Tibial artery (tissue), 4 donors: ENCODE data around the gene GGT6.

Experiments used
- DNase-seq, 2 donors: peaks; one replicate each; pipeline ENCODE4 v3.0.0-alpha.2; 2019
- H3K27ac ChIP-seq, 2 donors: fragments of 200-600 bp; sonication (generic) in 1 of 2; 1 replicate in 1 of 2; 2 replicates in 1 of 2; pipeline ENCODE4 v1.5.1; 2018 to 2019; ENCODE audit warnings: mild to moderate bottlenecking in 1 of 2
- H3K27me3 ChIP-seq, 2 donors: fragments of 200-600 bp; sonication (generic) in 1 of 2; one replicate each; pipeline versions ENCODE4 v1.5.1 to v1.6.0; 2016 to 2019
- H3K36me3 ChIP-seq, 3 donors: fragments of 200-600 bp; sonication (generic) in 2 of 3; one replicate each; pipeline ENCODE4 v1.5.1; 2016 to 2019; ENCODE audit warnings: mild to moderate bottlenecking in 2 of 3
- H3K4me1 ChIP-seq, 4 donors: fragments of 200-600 bp; sonication (generic) in 2 of 4; 1 replicate in 3 of 4; 2 replicates in 1 of 4; pipeline ENCODE4 v1.5.1; 2016 to 2019
- H3K4me3 ChIP-seq, 2 donors: fragments of 200-600 bp; sonication (generic) in 1 of 2; 1 replicate in 1 of 2; 2 replicates in 1 of 2; pipeline ENCODE4 v1.5.1; 2018 to 2019; ENCODE audit warnings: mild to moderate bottlenecking in 2 of 2
- H3K9me3 ChIP-seq, 3 donors: fragments of 200-600 bp; sonication (generic) in 1 of 3; one replicate each; pipeline ENCODE4 v1.5.1; 2016 to 2019
- intact Hi-C: fragments of 100-400 bp; cut with DNase I; formaldehyde crosslinking; loops from one replicate; pipeline ENCODE4 v1.15.0; 2023; ENCODE audit warnings: low total_unique reads
- TF ChIP-seq, protein P1 (sequence below), 2 experiments: fragments of 200-600 bp in 1 of 2; fragments of 450-650 bp in 1 of 2; IDR thresholded peaks; one replicate each; pipeline ENCODE4 v1.5.1; 2017 to 2019; ENCODE audit warnings: antibody characterized with exemption in 2 of 2, mild to moderate bottlenecking in 1 of 2, moderate library complexity in 1 of 2

The GGT6 gene

DNA sequence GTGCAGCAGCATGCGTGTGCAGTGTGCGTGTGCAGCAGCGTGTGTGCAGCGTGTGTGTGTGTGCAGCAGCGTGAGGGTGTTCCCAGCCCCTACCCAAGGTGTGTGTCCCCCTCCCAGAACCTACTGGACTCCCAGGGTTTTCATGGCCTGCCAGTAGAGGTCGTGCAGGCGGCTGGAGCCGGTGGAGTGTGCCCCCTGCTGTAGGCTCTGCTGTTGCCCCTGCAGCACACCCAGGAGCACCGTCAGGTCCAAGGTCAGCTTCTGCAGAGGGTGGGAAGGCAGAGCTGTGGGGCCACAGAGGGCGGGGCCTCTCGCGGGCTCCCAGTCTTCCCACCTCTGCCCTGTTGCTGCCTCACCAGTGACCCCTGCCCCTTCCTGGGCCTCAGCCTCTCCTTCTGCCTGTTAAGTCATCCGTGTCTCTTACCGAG, 20.1 kb downstream of the GGT6 start:
- no peak overlapping the region for H3K4me3 ChIP-seq
- no peaks in the 10 kb centered on the region for H3K9me3 ChIP-seq
- H3K4me1 ChIP-seq, result peaks cover 10 to 52% (median 32%) of the 10 kb centered on the region in 4 donors
- intact Hi-C loops, result loop anchor here (10.0 kb wide), 1 partner anchor 115 kb away; no protein-coding TSS in a partner anchor
- peaks cover 29 to 77% (median 66%) of the 10 kb centered on the region in 3 donors for H3K36me3 ChIP-seq
- H3K27ac ChIP-seq, result no peak overlapping the region
- TF ChIP-seq, protein P1, sequence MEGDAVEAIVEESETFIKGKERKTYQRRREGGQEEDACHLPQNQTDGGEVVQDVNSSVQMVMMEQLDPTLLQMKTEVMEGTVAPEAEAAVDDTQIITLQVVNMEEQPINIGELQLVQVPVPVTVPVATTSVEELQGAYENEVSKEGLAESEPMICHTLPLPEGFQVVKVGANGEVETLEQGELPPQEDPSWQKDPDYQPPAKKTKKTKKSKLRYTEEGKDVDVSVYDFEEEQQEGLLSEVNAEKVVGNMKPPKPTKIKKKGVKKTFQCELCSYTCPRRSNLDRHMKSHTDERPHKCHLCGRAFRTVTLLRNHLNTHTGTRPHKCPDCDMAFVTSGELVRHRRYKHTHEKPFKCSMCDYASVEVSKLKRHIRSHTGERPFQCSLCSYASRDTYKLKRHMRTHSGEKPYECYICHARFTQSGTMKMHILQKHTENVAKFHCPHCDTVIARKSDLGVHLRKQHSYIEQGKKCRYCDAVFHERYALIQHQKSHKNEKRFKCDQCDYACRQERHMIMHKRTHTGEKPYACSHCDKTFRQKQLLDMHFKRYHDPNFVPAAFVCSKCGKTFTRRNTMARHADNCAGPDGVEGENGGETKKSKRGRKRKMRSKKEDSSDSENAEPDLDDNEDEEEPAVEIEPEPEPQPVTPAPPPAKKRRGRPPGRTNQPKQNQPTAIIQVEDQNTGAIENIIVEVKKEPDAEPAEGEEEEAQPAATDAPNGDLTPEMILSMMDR (IDR thresholded peaks at IDR 0.05), result no peak
- no peak for DNase-seq
- H3K27me3 ChIP-seq, result no peaks in the 10 kb centered on the region

DNA sequence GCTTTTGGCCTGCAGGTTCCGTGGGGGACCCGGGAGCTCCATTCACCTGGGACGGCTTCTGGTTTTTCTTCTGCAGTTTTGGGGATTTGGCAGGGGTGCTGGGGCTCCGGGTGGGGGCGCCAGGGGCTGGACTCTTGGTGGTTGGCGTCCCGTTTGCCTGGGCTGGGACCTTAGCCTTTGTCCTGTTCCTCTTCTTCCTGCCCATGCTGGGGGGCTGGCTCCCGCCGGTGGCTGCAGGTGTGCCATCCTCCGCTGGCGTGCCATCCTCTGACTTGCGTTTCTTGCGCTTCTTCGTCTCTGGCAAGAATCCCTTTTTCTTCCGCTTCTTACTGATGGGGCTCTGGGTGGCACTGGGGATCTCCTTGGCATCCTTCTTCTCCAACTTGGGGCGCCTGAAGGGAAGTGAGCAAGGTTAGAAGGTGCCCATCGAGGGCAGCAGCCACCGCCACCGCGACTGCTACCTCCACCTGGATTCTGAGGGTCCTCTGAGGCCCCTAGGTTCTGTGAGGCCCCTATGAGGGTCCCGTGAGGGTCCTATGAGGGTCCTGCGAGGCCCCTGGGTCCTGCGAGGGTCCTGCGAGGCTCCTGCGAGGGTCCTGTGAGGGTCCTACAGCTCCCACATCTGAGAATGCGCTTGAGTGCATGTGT, 20.7 kb downstream of the GGT6 start:
- Histone ChIP-seq H3K36me3 (peaks cover 26 to 71% (median 62%) of the 10 kb centered on the region in 3 donors), H3K27me3 (no peaks in the 10 kb centered on the region), H3K4me1 (peaks cover 10 to 58% (median 32%) of the 10 kb centered on the region in 4 donors), H3K9me3 (no peaks in the 10 kb centered on the region), H3K27ac (no peak overlapping the region), H3K4me3 (no peak overlapping the region)
- intact Hi-C loops, result loop anchor here (10.0 kb wide), 1 partner anchor 115 kb away; no protein-coding TSS in a partner anchor
- no peak for DNase-seq
- TF ChIP-seq, protein P1 (IDR thresholded peaks at IDR 0.05), result no peak

DNA sequence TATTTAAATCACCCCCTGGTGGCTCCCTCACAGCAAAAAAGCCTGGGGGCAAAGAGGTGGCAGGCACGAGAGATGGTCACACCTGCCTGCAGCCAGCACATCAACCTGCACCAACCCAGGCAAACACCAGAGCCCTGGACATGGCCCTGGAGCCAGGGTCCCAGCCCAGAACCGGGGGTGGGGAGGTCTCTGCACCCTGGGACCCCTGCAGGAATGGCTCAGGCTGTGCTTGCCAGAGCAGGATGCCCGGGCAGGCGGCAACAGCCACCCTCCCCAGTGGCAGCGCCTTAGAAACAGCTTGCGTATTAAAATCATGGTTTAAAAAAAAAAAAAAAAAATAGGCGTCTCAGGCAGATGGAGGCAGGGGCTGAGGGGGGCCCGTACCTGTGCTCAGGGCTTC, 21.4 kb downstream of the GGT6 start:
- Histone ChIP-seq H3K36me3 (peaks cover 19 to 64% (median 55%) of the 10 kb centered on the region in 3 donors), H3K4me1 (peaks cover 10 to 65% (median 32%) of the 10 kb centered on the region in 4 donors), H3K9me3 (no peaks in the 10 kb centered on the region), H3K27me3 (no peaks in the 10 kb centered on the region), H3K27ac (peak overlapping the region in 1 of 2 donors; percentile 58), H3K4me3 (no peak overlapping the region)
- intact Hi-C loops, result no loop called here
- TF ChIP-seq, protein P1 (IDR thresholded peaks at IDR 0.05), result no peak
- DNase-seq, result no peak

DNA sequence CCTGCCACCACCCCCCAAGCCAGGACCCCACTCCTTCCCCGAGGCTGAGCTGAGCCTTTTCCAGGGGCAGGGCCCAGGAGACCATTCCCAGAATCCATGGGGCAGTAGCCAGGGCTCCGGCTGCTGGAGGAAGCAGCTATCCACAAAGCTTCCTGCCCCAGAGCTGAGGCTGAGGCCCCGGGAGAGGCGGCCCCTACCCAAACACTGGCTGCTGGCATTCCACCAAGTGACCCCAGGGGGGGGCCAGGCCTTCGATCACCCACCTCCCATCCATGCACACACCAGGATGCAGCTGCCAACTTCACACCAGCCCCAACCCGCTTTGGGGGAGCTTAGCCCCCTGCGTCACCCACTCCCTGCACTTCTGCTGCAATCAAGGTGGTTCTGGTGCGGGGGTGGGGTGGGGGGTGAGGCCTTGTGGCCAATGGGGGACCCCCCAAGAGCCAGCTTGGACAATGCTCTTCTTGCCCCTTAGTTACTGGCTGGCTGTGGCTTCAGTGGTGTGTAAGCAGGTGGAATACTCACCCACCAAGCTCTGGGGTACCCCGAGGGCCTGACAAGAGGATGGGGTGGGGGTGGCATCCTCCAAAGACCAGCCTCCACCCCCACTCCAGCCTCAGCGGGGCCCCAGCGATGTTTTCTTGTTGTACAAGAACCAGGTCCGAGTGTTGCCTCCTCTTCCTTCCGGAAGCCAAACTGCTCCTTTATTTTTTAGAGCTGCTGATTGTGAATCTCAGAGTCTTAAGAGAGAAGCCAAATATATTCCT, 22.0 kb downstream of the GGT6 start:
- intact Hi-C loops, result no loop called here
- TF ChIP-seq, protein P1 (IDR thresholded peaks at IDR 0.05), result no peak
- H3K27me3 ChIP-seq, result peaks cover 0 to 4% of the 10 kb centered on the region in 2 donors
- peaks cover 17 to 58% (median 49%) of the 10 kb centered on the region in 3 donors for H3K36me3 ChIP-seq
- no peaks in the 10 kb centered on the region for H3K9me3 ChIP-seq
- H3K27ac ChIP-seq, result peak overlapping the region; percentile 58 to 77
- no peak overlapping the region for H3K4me3 ChIP-seq
- peaks cover 10 to 66% (median 32%) of the 10 kb centered on the region in 4 donors for H3K4me1 ChIP-seq
- no peak for DNase-seq

DNA sequence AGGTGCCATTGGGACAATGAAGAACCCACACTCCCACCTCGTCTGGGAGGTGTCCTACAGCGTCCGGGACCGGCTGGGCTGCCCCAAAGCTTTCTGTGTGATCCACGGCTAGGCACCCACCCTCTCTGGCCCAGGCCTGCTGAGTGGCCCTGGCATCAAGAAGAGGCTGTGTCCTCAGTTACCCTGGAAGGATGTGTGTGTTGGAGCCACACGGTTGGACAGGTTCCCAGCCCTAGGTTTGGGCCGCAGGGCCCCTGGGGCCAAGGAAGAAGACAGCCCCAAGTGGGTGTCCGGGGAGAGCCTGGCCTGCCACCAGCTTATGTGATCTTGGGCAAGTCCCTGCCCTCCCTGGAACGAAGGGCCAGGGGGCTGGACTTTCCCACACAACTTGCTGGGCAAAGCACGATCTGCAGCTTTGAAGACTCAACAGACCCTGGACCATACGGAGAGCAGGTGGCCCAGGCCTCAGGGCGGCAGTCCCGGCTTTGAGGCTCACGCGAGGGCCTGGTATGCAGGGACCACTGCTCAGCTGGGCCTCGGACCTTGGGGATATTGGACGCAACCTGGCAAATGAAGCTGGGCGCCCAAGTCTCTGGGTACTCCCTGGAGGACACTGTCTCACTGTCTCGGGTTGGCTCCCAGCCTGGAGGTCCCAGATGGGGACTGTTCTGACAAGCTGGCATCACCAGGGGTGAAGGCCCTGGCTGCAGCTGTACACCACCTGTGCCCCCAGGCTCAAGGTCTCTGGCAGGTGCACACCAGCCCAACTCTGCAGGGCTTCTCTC, 22.7 kb downstream of the GGT6 start:
- TF ChIP-seq, protein P1 (IDR thresholded peaks at IDR 0.05), result no peak
- H3K27me3 ChIP-seq, result peaks cover 0 to 6% of the 10 kb centered on the region in 2 donors
- no peak overlapping the region for H3K4me3 ChIP-seq
- intact Hi-C loops, result no loop called here
- H3K4me1 ChIP-seq, result peaks cover 10 to 66% (median 32%) of the 10 kb centered on the region in 4 donors
- H3K9me3 ChIP-seq, result no peaks in the 10 kb centered on the region
- peaks cover 11 to 51% (median 41%) of the 10 kb centered on the region in 3 donors for H3K36me3 ChIP-seq
- DNase-seq, result no peak
- peak overlapping the region; percentile 58 to 77 for H3K27ac ChIP-seq
